Astrocyte (in vitro differentiated cells and primary cell): ENCODE data around the gene EXOC4. TPM values are rescaled to one million over a fixed set of nuclear protein-coding genes. Genes with fewer than 3 reads are reported as not detected.
A peak's percentile ranks its signal among the peaks of the same experiment; 100 is the strongest.

Source experiments
- DNase-seq: peaks from one replicate; pipeline ENCODE4 v3.0.0-alpha.2; 2010; ENCODE audit warnings: low read depth
- FAIRE-seq: peaks from 2 replicates; lab custom pipeline; 2011; peaks lifted over from hg19 to GRCh38; lab: Jason Lieb, UNC
- H2AFZ ChIP-seq: 2 replicates; pipeline ENCODE4 v1.6.0; 2012; ENCODE audit warnings: low read depth, low read length, inconsistent platforms
- H3K27ac ChIP-seq: 2 replicates; pipeline ENCODE4 v1.5.1; 2011; ENCODE audit warnings: low read depth, low read length, inconsistent platforms
- H3K27me3 ChIP-seq: 2 replicates; pipeline ENCODE4 v1.6.0; 2011; ENCODE audit warnings: low read length, inconsistent platforms; ENCODE audit not compliant: insufficient read depth
- H3K36me3 ChIP-seq: 2 replicates; pipeline ENCODE4 v1.5.1; 2011; ENCODE audit warnings: low read length, inconsistent platforms; ENCODE audit not compliant: insufficient read depth
- H3K4me1 ChIP-seq: 2 replicates; pipeline ENCODE4 v1.5.1; 2011; ENCODE audit warnings: low read length, inconsistent platforms; ENCODE audit not compliant: insufficient read depth
- H3K4me2 ChIP-seq: 2 replicates; pipeline ENCODE4 v1.6.0; 2012; ENCODE audit warnings: low read length, inconsistent platforms
- H3K4me3 ChIP-seq: 2 replicates; pipeline ENCODE4 v1.5.1; 2011; ENCODE audit warnings: low read depth, mild to moderate bottlenecking, low read length, inconsistent platforms; ENCODE audit not compliant: insufficient read depth
- H3K79me2 ChIP-seq: 2 replicates; pipeline ENCODE4 v1.6.0; 2012; ENCODE audit warnings: mild to moderate bottlenecking, low read length, inconsistent platforms; ENCODE audit not compliant: insufficient read depth
- H3K9ac ChIP-seq: 2 replicates; pipeline ENCODE4 v1.6.0; 2012; ENCODE audit warnings: mild to moderate bottlenecking, low read length, inconsistent platforms
- H3K9me3 ChIP-seq: 2 replicates; pipeline ENCODE4 v1.5.1; 2012; ENCODE audit warnings: low read depth, mild to moderate bottlenecking, low read length, inconsistent platforms; ENCODE audit not compliant: insufficient read depth
- H4K20me1 ChIP-seq: 2 replicates; pipeline ENCODE4 v1.6.0; 2012; ENCODE audit warnings: low read length, inconsistent platforms; ENCODE audit not compliant: insufficient read depth
- H3K27ac Mint-ChIP-seq: one replicate; pipeline ENCODE4 v1.8.0; 2021; ENCODE audit warnings: mild to moderate bottlenecking, mixed read lengths; ENCODE audit not compliant: unreplicated experiment
- H3K27me3 Mint-ChIP-seq: one replicate; pipeline ENCODE4 v1.8.0; 2021; ENCODE audit warnings: low read depth, mixed read lengths; ENCODE audit not compliant: unreplicated experiment
- H3K36me3 Mint-ChIP-seq: one replicate; pipeline ENCODE4 v1.8.0; 2021; ENCODE audit warnings: low read depth, mixed read lengths; ENCODE audit not compliant: unreplicated experiment
- H3K4me1 Mint-ChIP-seq: one replicate; pipeline ENCODE4 v1.8.0; 2021; ENCODE audit warnings: low read depth, mixed read lengths; ENCODE audit not compliant: unreplicated experiment
- H3K4me3 Mint-ChIP-seq: one replicate; pipeline ENCODE4 v1.8.0; 2021; ENCODE audit warnings: mild to moderate bottlenecking, moderate library complexity, mixed read lengths; ENCODE audit not compliant: unreplicated experiment
- H3K9me3 Mint-ChIP-seq: one replicate; pipeline ENCODE4 v1.8.0; 2021; ENCODE audit warnings: mild to moderate bottlenecking, mixed read lengths; ENCODE audit not compliant: unreplicated experiment
- EZH2 ChIP-seq: IDR thresholded peaks from 2 replicates; pipeline ENCODE4 v1.6.1; 2012; ENCODE audit warnings: mild to moderate bottlenecking, low read length, inconsistent platforms; ENCODE audit not compliant: insufficient read depth
- total RNA-seq: library from RNA; stranded (reverse); gene quantifications from 2 replicates; pipeline ENCODE4 v1.2.1, GENCODE V29; 2021
- TF ChIP-seq, protein P1 (sequence below): IDR thresholded peaks from 2 replicates; pipeline ENCODE4 v1.5.1; 2011; ENCODE audit warnings: low read depth, mild to moderate bottlenecking, inconsistent platforms, low read length, moderate library complexity; ENCODE audit not compliant: insufficient read depth

The EXOC4 gene
- total RNA-seq, 1 donor from 2014 or later: 57.5 TPM

DNA sequence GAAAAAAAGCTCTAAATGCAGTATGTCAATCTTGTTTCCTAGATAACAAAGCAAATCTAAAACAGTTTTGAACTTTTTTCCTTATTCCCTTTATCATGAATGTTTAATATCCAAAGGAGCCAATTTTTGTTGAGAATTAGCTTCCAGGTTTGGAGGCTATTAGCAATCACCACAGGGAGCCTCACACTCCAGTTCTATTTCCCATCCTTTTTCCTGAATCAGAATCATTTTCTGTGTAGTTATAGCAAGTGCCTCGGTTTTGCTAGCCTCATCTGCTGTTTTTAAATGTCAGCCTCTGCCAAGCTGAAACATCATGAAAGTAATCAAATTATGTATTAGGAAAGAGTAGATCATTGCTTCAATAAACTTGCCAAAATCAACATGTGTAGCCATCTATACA lies 516.8 kb downstream of the EXOC4 start:
- no peak overlapping the region for H3K4me2 ChIP-seq
- H3K9me3 ChIP-seq: no peaks in the 10 kb centered on the region
- peaks cover 5% of the 10 kb centered on the region for H3K4me1 ChIP-seq
- H3K27ac ChIP-seq: no peak overlapping the region
- no peaks in the 10 kb centered on the region for H3K27me3 ChIP-seq
- no peaks in the 10 kb centered on the region for H3K36me3 ChIP-seq
- no peak overlapping the region for H3K4me3 ChIP-seq
- H3K9ac ChIP-seq: no peak overlapping the region
- no peaks in the 10 kb centered on the region for H3K27me3 Mint-ChIP-seq
- no peak for TF ChIP-seq EZH2
- TF ChIP-seq, protein P1, sequence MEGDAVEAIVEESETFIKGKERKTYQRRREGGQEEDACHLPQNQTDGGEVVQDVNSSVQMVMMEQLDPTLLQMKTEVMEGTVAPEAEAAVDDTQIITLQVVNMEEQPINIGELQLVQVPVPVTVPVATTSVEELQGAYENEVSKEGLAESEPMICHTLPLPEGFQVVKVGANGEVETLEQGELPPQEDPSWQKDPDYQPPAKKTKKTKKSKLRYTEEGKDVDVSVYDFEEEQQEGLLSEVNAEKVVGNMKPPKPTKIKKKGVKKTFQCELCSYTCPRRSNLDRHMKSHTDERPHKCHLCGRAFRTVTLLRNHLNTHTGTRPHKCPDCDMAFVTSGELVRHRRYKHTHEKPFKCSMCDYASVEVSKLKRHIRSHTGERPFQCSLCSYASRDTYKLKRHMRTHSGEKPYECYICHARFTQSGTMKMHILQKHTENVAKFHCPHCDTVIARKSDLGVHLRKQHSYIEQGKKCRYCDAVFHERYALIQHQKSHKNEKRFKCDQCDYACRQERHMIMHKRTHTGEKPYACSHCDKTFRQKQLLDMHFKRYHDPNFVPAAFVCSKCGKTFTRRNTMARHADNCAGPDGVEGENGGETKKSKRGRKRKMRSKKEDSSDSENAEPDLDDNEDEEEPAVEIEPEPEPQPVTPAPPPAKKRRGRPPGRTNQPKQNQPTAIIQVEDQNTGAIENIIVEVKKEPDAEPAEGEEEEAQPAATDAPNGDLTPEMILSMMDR: no peak
- FAIRE-seq: no peak
- peaks cover 9% of the 10 kb centered on the region for H3K4me1 Mint-ChIP-seq
- H3K4me3 Mint-ChIP-seq: no peak overlapping the region
- no peaks in the 10 kb centered on the region for H4K20me1 ChIP-seq
- no peaks in the 10 kb centered on the region for H3K79me2 ChIP-seq
- H3K27ac Mint-ChIP-seq: no peak overlapping the region
- DNase-seq: no peak
- no peaks in the 10 kb centered on the region for H3K36me3 Mint-ChIP-seq
- no peaks in the 10 kb centered on the region for H3K9me3 Mint-ChIP-seq
- H2AFZ ChIP-seq: no peak overlapping the region

DNA sequence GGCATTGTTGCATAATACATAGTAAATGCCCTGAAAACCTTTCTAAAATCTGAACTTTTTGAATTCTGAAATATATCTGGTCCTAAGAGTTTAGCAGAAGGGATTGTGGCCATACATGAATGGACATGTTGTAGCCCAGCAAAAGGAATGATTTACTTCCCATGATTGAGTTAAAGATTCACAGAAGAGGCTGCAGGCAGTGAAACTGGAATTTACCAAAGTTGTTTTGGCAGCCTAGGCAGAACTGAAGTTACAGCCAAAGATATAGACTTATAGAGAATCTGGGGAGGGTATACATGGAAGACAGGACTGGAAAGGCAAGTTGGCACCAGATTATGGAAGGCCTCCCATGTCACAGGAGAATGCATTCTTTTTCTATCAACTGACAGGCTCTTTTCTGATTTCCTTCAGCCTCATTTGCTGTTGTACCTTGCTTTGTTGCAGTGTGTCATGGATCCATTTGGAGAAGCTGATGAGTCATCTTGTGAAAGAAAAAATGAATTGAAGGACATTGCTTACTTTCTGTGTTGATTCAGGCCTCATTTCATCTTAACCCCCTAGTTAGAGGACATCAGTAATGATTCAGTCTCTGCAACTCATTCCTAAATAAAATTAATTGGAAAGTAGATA lies 518.1 kb downstream of the EXOC4 start:
- H3K4me3 ChIP-seq: no peak overlapping the region
- peaks cover 5% of the 10 kb centered on the region for H3K4me1 ChIP-seq
- H3K4me2 ChIP-seq: no peak overlapping the region
- H3K4me1 Mint-ChIP-seq: peaks cover 9% of the 10 kb centered on the region
- no peaks in the 10 kb centered on the region for H3K9me3 Mint-ChIP-seq
- H3K4me3 Mint-ChIP-seq: no peak overlapping the region
- no peaks in the 10 kb centered on the region for H3K36me3 Mint-ChIP-seq
- peak; percentile 55 for DNase-seq
- no peaks in the 10 kb centered on the region for H3K9me3 ChIP-seq
- no peaks in the 10 kb centered on the region for H3K36me3 ChIP-seq
- peak; percentile 26 for FAIRE-seq
- no peaks in the 10 kb centered on the region for H4K20me1 ChIP-seq
- H3K27me3 ChIP-seq: no peaks in the 10 kb centered on the region
- TF ChIP-seq, protein P1: no peak
- TF ChIP-seq EZH2: no peak
- no peaks in the 10 kb centered on the region for H3K79me2 ChIP-seq
- no peak overlapping the region for H2AFZ ChIP-seq
- no peaks in the 10 kb centered on the region for H3K27me3 Mint-ChIP-seq
- H3K27ac ChIP-seq: no peak overlapping the region
- H3K27ac Mint-ChIP-seq: peak overlapping the region; percentile 4
- H3K9ac ChIP-seq: no peak overlapping the region

DNA sequence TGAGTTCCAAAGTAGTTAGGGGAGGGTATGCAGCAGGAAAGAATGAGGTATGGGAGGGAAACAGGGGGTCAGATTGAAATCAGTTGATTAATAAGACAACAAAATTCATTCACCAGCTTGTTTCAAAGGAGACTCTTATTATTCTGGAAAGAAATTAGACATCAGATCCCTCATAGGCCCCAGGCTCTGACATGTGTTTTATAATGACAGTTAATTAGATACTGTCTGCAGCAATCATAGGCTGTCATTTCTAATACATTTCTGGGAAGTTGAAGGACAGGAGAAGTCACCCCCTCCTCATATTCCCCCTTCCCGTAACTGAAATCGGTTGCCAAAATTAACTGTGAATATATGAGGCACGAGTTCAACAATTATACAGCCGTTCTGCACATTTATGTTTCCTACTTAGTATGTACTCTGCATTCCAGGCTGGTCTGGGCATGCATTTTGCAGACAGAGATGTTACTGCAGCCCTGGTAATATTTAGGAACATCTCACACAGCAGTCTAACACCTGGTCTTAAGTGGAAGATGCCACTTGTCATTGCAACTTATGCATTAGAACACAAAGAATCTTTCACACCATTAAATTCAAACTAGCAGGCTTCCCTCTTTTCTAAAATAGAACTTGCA lies 519.0 kb downstream of the EXOC4 start:
- no peak overlapping the region for H3K4me2 ChIP-seq
- no peak for FAIRE-seq
- H3K27ac ChIP-seq: no peak overlapping the region

More for the DNA sequence above, 519.0 kb downstream of the EXOC4 start:
- Histone ChIP-seq H3K4me3 (no peak overlapping the region), H3K36me3 (no peaks in the 10 kb centered on the region), H2AFZ (no peak overlapping the region), H4K20me1 (no peaks in the 10 kb centered on the region), H3K4me1 (peaks cover 5% of the 10 kb centered on the region), H3K79me2 (no peaks in the 10 kb centered on the region), H3K9me3 (no peaks in the 10 kb centered on the region), H3K9ac (no peak overlapping the region), H3K27me3 (no peaks in the 10 kb centered on the region)
- Mint-ChIP-seq H3K27me3 (no peaks in the 10 kb centered on the region), H3K9me3 (no peaks in the 10 kb centered on the region), H3K36me3 (no peaks in the 10 kb centered on the region), H3K4me3 (no peak overlapping the region), H3K27ac (no peak overlapping the region), H3K4me1 (peaks cover 9% of the 10 kb centered on the region)
- no peak for DNase-seq
- TF ChIP-seq, protein P1: no peak
- no peak for TF ChIP-seq EZH2
